H1 (cell line): Measurements from ENCODE around the gene CHCHD6. TPM values are rescaled to one million over a fixed set of nuclear protein-coding genes. Genes with fewer than 3 reads are reported as not detected.

Experiments used
- CTCF ChIA-PET: fragments of 300-600 bp; sonication (Branson Sonifier 250); formaldehyde crosslinking; loops from one replicate; lab custom pipeline; 2021; ENCODE audit not compliant: partially characterized antibody; lab: Charles Lee
- POLR2A ChIA-PET: fragments of 300-600 bp; sonication (Branson Sonifier 250); formaldehyde crosslinking; loops from one replicate; lab custom pipeline; 2021; ENCODE audit warnings: inconsistent platforms; ENCODE audit not compliant: partially characterized antibody; lab: Charles Lee
- DNase-seq, 2 experiments: peaks; one replicate each; pipeline versions ENCODE4 v3.0.0 to v3.0.0-alpha.2; 2010 to 2022; ENCODE audit warnings: low spot score in 2 of 2, low read depth in 1 of 2, mixed read lengths in 1 of 2
- FAIRE-seq: peaks from 2 replicates; lab custom pipeline; 2011; peaks lifted over from hg19 to GRCh38; lab: Jason Lieb, UNC
- H2AFZ ChIP-seq: 2 replicates; pipeline ENCODE4 v1.8.1; 2012; ENCODE audit warnings: low read length, inconsistent platforms
- H2AK5ac ChIP-seq: 2 replicates; pipeline ENCODE4 v1.6.1; 2013; ENCODE audit warnings: low read depth, low read length
- H2BK120ac ChIP-seq: replicated peaks from 2 replicates; pipeline ENCODE3; 2013; ENCODE audit warnings: low read depth, low read length, inconsistent platforms
- H2BK12ac ChIP-seq: 2 replicates; pipeline ENCODE4 v1.6.1; 2013; ENCODE audit warnings: low read depth, low read length
- H2BK15ac ChIP-seq: 2 replicates; pipeline ENCODE4 v1.6.1; 2013; ENCODE audit warnings: low read length
- H2BK20ac ChIP-seq: 2 replicates; pipeline ENCODE4 v1.6.1; 2013; ENCODE audit warnings: low read length
- H2BK5ac ChIP-seq: 2 replicates; pipeline ENCODE4 v1.6.1; 2013; ENCODE audit warnings: low read depth, low read length
- H3K14ac ChIP-seq: 2 replicates; pipeline ENCODE4 v1.6.1; 2013; ENCODE audit warnings: inconsistent platforms; ENCODE audit not compliant: insufficient read length
- H3K18ac ChIP-seq: 2 replicates; pipeline ENCODE4 v1.6.1; 2013; ENCODE audit warnings: low read length; ENCODE audit errors: extremely low read depth
- H3K23ac ChIP-seq: 2 replicates; pipeline ENCODE4 v1.6.1; 2013; ENCODE audit warnings: inconsistent platforms; ENCODE audit not compliant: insufficient read length
- H3K23me2 ChIP-seq: 2 replicates; pipeline ENCODE4 v1.6.1; 2013; ENCODE audit warnings: low read depth, low read length
- H3K27ac ChIP-seq: 2 replicates; pipeline ENCODE4 v1.6.1; 2011; ENCODE audit warnings: low read depth, low read length, inconsistent platforms
- H3K27me3 ChIP-seq, 4 experiments: replicated peaks in 1 of 4; 1 replicate in 1 of 4; 2 replicates in 3 of 4; pipeline versions ENCODE4 v1.6.1 to v1.8.1; 2011 to 2013; ENCODE audit warnings: low read length in 3 of 4, mild to moderate bottlenecking in 3 of 4, inconsistent platforms in 2 of 4, mixed read lengths in 2 of 4, moderate library complexity in 1 of 4; ENCODE audit not compliant: control insufficient read depth in 3 of 4, insufficient read depth in 3 of 4; ENCODE audit errors: extremely low read depth in 1 of 4
- H3K36me3 ChIP-seq, 4 experiments: 2 replicates each; pipeline versions ENCODE4 v1.6.1 to v1.8.1; 2011 to 2013; ENCODE audit warnings: mild to moderate bottlenecking in 4 of 4, low read length in 3 of 4, moderate library complexity in 2 of 4, control low read depth in 1 of 4, inconsistent platforms in 1 of 4; ENCODE audit not compliant: insufficient read depth in 4 of 4, control insufficient read depth in 2 of 4
- H3K4ac ChIP-seq: replicated peaks from 2 replicates; pipeline ENCODE3; 2013; ENCODE audit warnings: low read length, low read depth, mixed read lengths, inconsistent platforms; ENCODE audit not compliant: insufficient read length
- H3K4me1 ChIP-seq, 4 experiments: replicated peaks in 1 of 4; 1 replicate in 1 of 4; 2 replicates in 3 of 4; pipeline versions ENCODE4 v1.6.1 to v1.8.1; 2011 to 2013; ENCODE audit warnings: low read length in 3 of 4, inconsistent platforms in 2 of 4, mixed read lengths in 1 of 4; ENCODE audit not compliant: insufficient read depth in 4 of 4, control insufficient read depth in 3 of 4
- H3K4me2 ChIP-seq, 2 experiments: 2 replicates each; pipeline versions ENCODE4 v1.6.1 to v1.8.1; 2011 to 2013; ENCODE audit warnings: low read depth in 2 of 2, low read length in 2 of 2, control low read depth in 1 of 2, inconsistent platforms in 1 of 2, mild to moderate bottlenecking in 1 of 2; ENCODE audit not compliant: insufficient read depth in 1 of 2
- H3K4me3 ChIP-seq, 4 experiments: fragments of 200-600, 300-600 bp in 1 of 4; sonication (generic), shearing (Covaris generic), sonication (Bioruptor Twin) in 1 of 4; 2 replicates each; pipeline versions ENCODE4 v1.5.1 to v1.8.1; 2011 to 2016; ENCODE audit warnings: low read length in 4 of 4, low read depth in 3 of 4, control low read depth in 2 of 4, inconsistent platforms in 2 of 4, mild to moderate bottlenecking in 2 of 4, mixed read lengths in 1 of 4, moderate library complexity in 1 of 4; ENCODE audit not compliant: insufficient read depth in 2 of 4; ENCODE audit errors: extremely low read depth in 1 of 4
- H3K56ac ChIP-seq: replicated peaks from 2 replicates; pipeline ENCODE3; 2013; ENCODE audit warnings: low read depth, mild to moderate bottlenecking, mixed read lengths, low read length, inconsistent platforms; ENCODE audit not compliant: insufficient read length
- H3K79me1 ChIP-seq: 2 replicates; pipeline ENCODE4 v1.6.1; 2013; ENCODE audit warnings: low read depth, low read length, control low read depth
- H3K79me2 ChIP-seq, 2 experiments: 2 replicates each; pipeline versions ENCODE4 v1.6.1 to v1.8.1; 2012 to 2013; ENCODE audit warnings: low read length in 2 of 2, mild to moderate bottlenecking in 2 of 2, inconsistent platforms in 1 of 2; ENCODE audit not compliant: insufficient read depth in 2 of 2, control insufficient read depth in 1 of 2
- H3K9ac ChIP-seq, 4 experiments: replicated peaks in 1 of 4; 1 replicate in 1 of 4; 2 replicates in 3 of 4; pipeline versions ENCODE4 v1.6.1 to v1.8.1; 2011 to 2013; ENCODE audit warnings: low read depth in 3 of 4, low read length in 3 of 4, control low read depth in 2 of 4, mild to moderate bottlenecking in 2 of 4, moderate library complexity in 2 of 4, inconsistent platforms in 1 of 4; ENCODE audit errors: extremely low read depth in 1 of 4
- H3K9me3 ChIP-seq, 2 experiments: 2 replicates each; pipeline versions ENCODE4 v1.6.1 to v1.8.1; 2012 to 2013; ENCODE audit warnings: mild to moderate bottlenecking in 2 of 2, moderate library complexity in 2 of 2, control low read depth in 1 of 2, inconsistent platforms in 1 of 2, low read depth in 1 of 2, low read length in 1 of 2, mixed read lengths in 1 of 2; ENCODE audit not compliant: insufficient read depth in 2 of 2
- H4K20me1 ChIP-seq, 2 experiments: replicated peaks in 1 of 2; 2 replicates each; pipeline versions ENCODE3 to v1.8.1; 2011 to 2013; ENCODE audit warnings: inconsistent platforms in 2 of 2, low read length in 2 of 2, mild to moderate bottlenecking in 1 of 2; ENCODE audit not compliant: insufficient read depth in 2 of 2, control insufficient read depth in 1 of 2
- H4K5ac ChIP-seq: 2 replicates; pipeline ENCODE4 v1.6.1; 2013; ENCODE audit warnings: low read length, low read depth, mixed read lengths, inconsistent platforms; ENCODE audit not compliant: insufficient read length
- H4K8ac ChIP-seq: 2 replicates; pipeline ENCODE4 v1.8.0; 2013; ENCODE audit warnings: mild to moderate bottlenecking, moderate library complexity, low read length, inconsistent platforms; ENCODE audit not compliant: insufficient read depth; ENCODE audit errors: extremely low read depth
- H4K91ac ChIP-seq: replicated peaks from 2 replicates; pipeline ENCODE3; 2013; ENCODE audit warnings: low read length, mixed read lengths, inconsistent platforms; ENCODE audit not compliant: insufficient read length
- BACH1 ChIP-seq: IDR thresholded peaks from 2 replicates; pipeline ENCODE4 v1.6.1; 2012; ENCODE audit warnings: low read length, improper control_type of control experiment
- CTBP2 ChIP-seq: IDR thresholded peaks from 2 replicates; pipeline ENCODE4 v1.7.0; 2011; ENCODE audit warnings: borderline replicate concordance, mild to moderate bottlenecking, moderate library complexity, mixed read lengths, low read length; ENCODE audit not compliant: insufficient read depth, insufficient read length
- EGR1 ChIP-seq: IDR thresholded peaks from 2 replicates; pipeline ENCODE4 v1.6.1; 2011; ENCODE audit warnings: low read depth, low read length, borderline replicate concordance
- EP300 ChIP-seq, 2 experiments: IDR thresholded peaks; 1 replicate in 1 of 2; 2 replicates in 1 of 2; pipeline ENCODE4 v1.6.1; 2011 to 2012; ENCODE audit warnings: low read depth in 2 of 2, low read length in 2 of 2, mild to moderate bottlenecking in 2 of 2, borderline replicate concordance in 1 of 2, inconsistent platforms in 1 of 2, moderate library complexity in 1 of 2
- EZH2 ChIP-seq: fragments of 200-600 bp; sonication (generic); IDR thresholded peaks from 2 replicates; pipeline ENCODE4 v1.7.1; 2012; ENCODE audit warnings: low read depth, mild to moderate bottlenecking, moderate library complexity, low read length, inconsistent platforms; ENCODE audit not compliant: severe bottlenecking
- HDAC6 ChIP-seq: IDR thresholded peaks from one replicate; pipeline ENCODE4 v1.7.1; 2012; ENCODE audit warnings: low read depth, mild to moderate bottlenecking, inconsistent platforms, low read length, moderate library complexity
- PHF8 ChIP-seq: fragments of 200-600 bp; sonication (generic); conservative IDR thresholded peaks from 2 replicates; pipeline ENCODE4 v1.7.1; 2012; ENCODE audit warnings: low read depth, mild to moderate bottlenecking, inconsistent platforms, low read length, moderate library complexity
- RXRA ChIP-seq: IDR thresholded peaks from 2 replicates; pipeline ENCODE4 v1.6.1; 2011; ENCODE audit warnings: low read depth, mild to moderate bottlenecking, low read length, moderate library complexity; ENCODE audit not compliant: insufficient read depth
- SAP30 ChIP-seq: fragments of 300-600 bp; sonication (generic); IDR thresholded peaks from 2 replicates; pipeline ENCODE4 v1.7.1; 2012; ENCODE audit warnings: low read length, moderate library complexity, mild to moderate bottlenecking, inconsistent platforms; ENCODE audit not compliant: insufficient read depth, insufficient replicate concordance
- SUZ12 ChIP-seq: fragments of 200-600 bp; sonication (generic); IDR thresholded peaks from 2 replicates; pipeline ENCODE4 v1.6.1; 2012; ENCODE audit warnings: mild to moderate bottlenecking, inconsistent platforms, low read length, moderate library complexity, mixed read lengths
- TBP ChIP-seq: IDR thresholded peaks from 2 replicates; pipeline ENCODE4 v1.6.1; 2011; ENCODE audit warnings: low read depth, low read length, improper control_type of control experiment
- YY1 ChIP-seq: IDR thresholded peaks from 2 replicates; pipeline ENCODE4 v1.6.1; 2011; ENCODE audit warnings: low read depth, mild to moderate bottlenecking, low read length
- WGBS, 2 experiments: shearing (Covaris generic) in 1 of 2; methylation state at CpG; one replicate each; pipeline versions ENCODE4 v1.1.6 to v1.1.7; 2013 to 2015; ENCODE audit warnings: low lambda C conversion rate in 2 of 2, mixed read lengths in 2 of 2, inconsistent platforms in 1 of 2, low coverage in 1 of 2, missing lambda C conversion rate in 1 of 2; ENCODE audit not compliant: insufficient replicate concordance in 2 of 2, insufficient coverage in 1 of 2, insufficient read length in 1 of 2; ENCODE audit errors: extremely low coverage in 1 of 2, missing lambda C conversion rate in 1 of 2; 5-methylcytosine and 5-hydroxymethylcytosine counted together
- polyA plus RNA-seq, 7 experiments: library from polyadenylated mRNA; depleted of rRNA in 3 of 7; stranded (reverse) in 5 of 7; unstranded in 2 of 7; fragments of >200 nt in 5 of 7; fragments of 200-250 nt in 2 of 7; gene quantifications; 1 replicate in 5 of 7; 2 replicates in 1 of 7; 4 replicates in 1 of 7; pipeline versions ENCODE4 v1.2.1 to v1.2.3, GENCODE V29; 2011 to 2013; ENCODE audit warnings: missing spikeins in 2 of 7, mixed read lengths in 2 of 7
- total RNA-seq: library from RNA; stranded (reverse); fragmentation: NEBNext Ultra II Directional; extraction: Animal tissue kit (Norgen Biotek cat#: 25700); gene quantifications from 2 replicates; pipeline ENCODE4 v1.2.1, GENCODE V29; 2021
- TF ChIP-seq, protein P1 (sequence below): IDR thresholded peaks from 2 replicates; pipeline ENCODE4 v1.6.1; 2011; ENCODE audit warnings: low read depth, mild to moderate bottlenecking, low read length; ENCODE audit not compliant: insufficient read depth

Gene CHCHD6
- total and polyA plus RNA-seq, 2 of the 8 experiments (the other 6 are each of a cell fraction or from before 2014, with no cell fraction given) = 32.4 to 37.6 TPM

DNA sequence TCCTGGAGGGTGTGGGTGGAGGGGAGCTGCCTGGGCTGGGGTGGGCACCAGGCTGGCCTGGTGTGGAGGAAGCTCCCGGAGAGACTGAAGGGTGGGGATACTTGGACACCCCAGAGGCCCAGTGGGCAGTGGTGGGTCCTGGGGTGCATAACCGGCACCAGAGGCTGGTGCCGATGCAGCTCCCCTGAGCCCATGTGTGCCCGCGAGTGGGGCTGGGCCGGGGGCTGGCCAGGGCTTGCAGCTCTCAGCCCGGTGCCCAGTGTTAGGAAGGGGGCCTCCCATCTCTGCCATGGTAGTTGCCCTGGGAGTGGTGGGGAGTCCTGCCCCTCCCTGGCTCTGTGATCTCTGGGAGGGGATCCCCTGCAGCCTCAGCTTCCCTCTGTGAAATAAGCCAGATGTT is 288.2 kb downstream of the CHCHD6 start:
- Histone ChIP-seq H3K23me2 (no peaks in the 10 kb centered on the region; the same call in 1 of the 2 replicates), H3K79me2 (peaks cover 0 to 63% of the 10 kb centered on the region in 2 experiments; a peak in 2 of 4 replicates), H3K9ac (no peak overlapping the region), H2BK15ac (no peak overlapping the region), H4K20me1 (peaks cover 31 to 64% of the 10 kb centered on the region in 2 experiments), H3K56ac (no peak overlapping the region), H3K79me1 (peaks cover 37% of the 10 kb centered on the region), H3K4me3 (no peak overlapping the region), H3K27me3 (no peaks in the 10 kb centered on the region), H3K9me3 (no peaks in the 10 kb centered on the region), H4K91ac (no peak overlapping the region), H3K4ac (no peak overlapping the region), H3K14ac (no peak overlapping the region), H2AK5ac (no peak overlapping the region), H3K23ac (no peak overlapping the region), H2AFZ (no peak overlapping the region), H3K4me1 (no peaks in the 10 kb centered on the region; a peak in 1 of 7 replicates), H2BK120ac (no peak overlapping the region), H3K4me2 (no peak overlapping the region), H2BK20ac (no peak overlapping the region), H3K36me3 (peaks cover 2 to 16% (median 11%) of the 10 kb centered on the region in 4 experiments; a peak in 6 of 8 replicates), H4K5ac (no peak overlapping the region), H2BK12ac (no peak overlapping the region), H3K27ac (no peak overlapping the region), H3K18ac (no peak overlapping the region), H2BK5ac (no peak overlapping the region), H4K8ac (no peak overlapping the region)
- POLR2A ChIA-PET = no interaction called here
- FAIRE-seq = no peak
- DNase-seq = no peak
- WGBS, 2 experiments = 96% methylated on average over 7 of the region's 7 CpGs; no CpG with 5 or more reads in 1 of the 2 experiments
- CTCF ChIA-PET = interaction anchor here (0.9 to 10.0 kb wide), 4 partner anchors 10 to 470 kb away, joined by 3 to 74 read pairs (median 4); no protein-coding TSS in a partner anchor
- no peak for TF ChIP-seq EP300 (IDR thresholded peaks at IDR 0.05; ENCODE audit: borderline replicate concordance in 1 of 2, low read depth in 2 of 2, low read length in 2 of 2)
- TF ChIP-seq YY1 = no peak
- TF ChIP-seq EZH2 = no peak
- no peak for TF ChIP-seq PHF8
- TF ChIP-seq CTBP2 = no peak
- no peak for TF ChIP-seq TBP
- no peak for TF ChIP-seq SAP30
- no peak for TF ChIP-seq BACH1
- TF ChIP-seq, protein P1, sequence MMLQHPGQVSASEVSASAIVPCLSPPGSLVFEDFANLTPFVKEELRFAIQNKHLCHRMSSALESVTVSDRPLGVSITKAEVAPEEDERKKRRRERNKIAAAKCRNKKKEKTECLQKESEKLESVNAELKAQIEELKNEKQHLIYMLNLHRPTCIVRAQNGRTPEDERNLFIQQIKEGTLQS = no peak
- no peak for TF ChIP-seq SUZ12
- no peak for TF ChIP-seq EGR1
- TF ChIP-seq HDAC6 = no peak
- no peak for TF ChIP-seq RXRA
